ENCODE measurements around the gene ANXA6.

The ANXA6 gene

DNA sequence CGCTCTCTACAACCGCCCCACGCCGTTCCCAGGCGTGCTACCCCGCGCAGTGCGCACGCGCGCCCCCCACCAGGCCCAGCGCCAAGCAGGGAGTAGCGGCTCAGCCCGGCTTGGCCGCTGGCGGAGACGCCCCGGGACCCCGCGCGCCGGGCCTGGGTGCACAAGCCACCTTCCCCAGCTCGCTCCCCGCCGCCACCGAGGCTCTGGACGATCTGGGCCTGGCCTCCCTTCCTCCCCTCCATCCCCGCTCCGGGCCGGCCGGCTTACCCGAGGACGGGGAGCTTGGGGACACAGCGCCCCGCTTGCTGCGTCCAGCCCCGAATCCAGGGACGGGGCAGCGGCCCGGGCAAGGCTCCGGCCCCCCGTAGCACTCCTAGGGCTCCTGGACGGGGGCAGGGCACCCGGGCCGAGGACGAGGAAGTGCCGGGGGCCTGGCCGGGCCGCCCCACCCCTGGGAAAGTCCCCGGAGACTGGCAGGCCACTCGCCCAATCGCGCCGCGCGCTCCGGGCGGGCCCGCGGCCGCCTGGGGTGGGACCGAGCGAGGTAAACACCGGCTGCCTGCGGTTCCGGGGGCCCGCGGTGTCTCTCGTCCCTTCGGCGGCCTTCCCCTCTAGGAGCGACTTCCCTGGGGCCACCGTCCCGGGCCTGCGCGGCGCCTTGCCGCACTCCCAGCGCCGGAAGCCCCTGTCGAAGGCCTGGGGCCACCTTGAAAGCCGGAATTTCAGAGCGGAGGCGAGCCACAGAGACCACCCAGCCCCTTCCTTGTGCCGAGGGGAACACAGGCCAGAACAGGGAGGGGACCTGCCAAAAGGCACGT, 76.8 kb downstream of the ANXA6 start, which contains the start of gene TNIP1:
TSS of gene TNIP1 (minus strand) at position 422 of the 818 bp plus-strand sequence. CDS start 15,939 bp downstream, outside the sequence.
- DNase-seq (ENCODE audit: low read depth): peak; percentile 83

DNA sequence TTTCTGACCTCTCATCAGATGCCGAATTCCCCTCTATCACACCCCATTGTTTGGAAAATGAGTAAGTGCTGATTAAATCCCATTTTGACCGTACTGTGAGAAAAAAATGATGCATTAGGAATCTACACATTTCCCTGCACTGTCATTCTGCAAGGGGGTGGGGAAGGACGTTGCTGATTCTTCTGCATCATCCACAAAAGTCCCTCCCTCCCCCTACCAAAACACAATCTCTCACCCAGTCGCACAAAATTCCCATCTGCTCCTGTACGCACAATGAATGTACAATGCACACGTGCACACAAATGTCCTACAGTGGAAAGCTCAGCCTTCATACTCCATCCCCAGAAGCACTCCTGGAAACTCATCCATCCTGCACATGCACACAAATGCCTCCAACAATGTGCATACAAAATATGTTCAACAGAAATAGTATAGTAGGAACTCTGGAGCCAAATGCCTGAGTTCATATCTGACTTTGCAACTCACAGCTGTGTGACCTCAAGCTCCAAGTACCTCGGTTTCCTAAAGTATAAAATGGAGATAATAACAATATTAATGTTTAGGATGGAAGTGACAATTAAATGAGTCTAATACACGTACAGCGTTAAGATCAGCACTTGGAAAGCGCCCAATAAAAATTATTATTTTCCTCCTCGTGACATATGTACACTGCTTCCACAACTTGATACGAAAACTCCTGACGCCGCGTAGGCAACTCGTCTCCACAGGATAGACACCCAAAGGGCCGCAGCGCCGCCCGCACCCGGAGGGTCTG, 77.6 kb downstream of the ANXA6 start:
- no peak for DNase-seq (ENCODE audit: low read depth)

DNA sequence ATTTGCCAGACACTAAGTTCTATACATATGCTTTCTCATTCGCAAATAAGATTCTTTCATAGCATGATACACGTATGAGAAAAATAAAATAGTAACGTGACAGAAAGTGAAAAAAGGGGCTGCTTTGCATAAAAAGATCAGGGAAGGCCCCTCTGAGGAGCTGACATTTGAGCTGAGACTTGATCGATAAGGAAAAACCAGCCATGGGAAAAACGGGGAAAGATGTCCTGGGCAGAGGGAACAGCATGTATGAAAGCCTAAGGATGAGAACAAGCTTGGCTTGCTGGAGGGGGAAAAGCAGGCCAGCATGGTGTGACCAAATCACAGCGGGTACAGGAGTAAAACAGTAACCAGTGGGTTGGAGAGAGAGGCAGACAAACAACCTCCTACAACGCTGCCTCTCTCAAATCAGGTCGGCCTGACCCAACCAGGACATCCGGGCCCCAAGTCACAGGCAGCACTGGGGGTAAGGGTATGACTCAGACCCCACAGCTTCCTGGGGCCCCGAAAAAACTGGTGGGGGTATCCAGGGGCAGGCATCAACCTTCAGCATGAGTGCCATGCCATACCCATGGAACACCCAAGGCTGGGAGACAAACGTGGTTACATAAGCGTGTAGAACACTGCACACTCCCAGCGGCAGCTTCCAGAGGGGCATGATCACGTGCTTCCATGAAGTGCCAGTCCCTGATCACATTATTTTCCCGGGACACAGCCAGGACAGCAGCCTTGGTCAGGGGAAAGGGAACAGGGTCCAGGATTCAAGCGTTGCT, 78.9 kb downstream of the ANXA6 start:
- no peak for DNase-seq (ENCODE audit: low read depth)

DNA sequence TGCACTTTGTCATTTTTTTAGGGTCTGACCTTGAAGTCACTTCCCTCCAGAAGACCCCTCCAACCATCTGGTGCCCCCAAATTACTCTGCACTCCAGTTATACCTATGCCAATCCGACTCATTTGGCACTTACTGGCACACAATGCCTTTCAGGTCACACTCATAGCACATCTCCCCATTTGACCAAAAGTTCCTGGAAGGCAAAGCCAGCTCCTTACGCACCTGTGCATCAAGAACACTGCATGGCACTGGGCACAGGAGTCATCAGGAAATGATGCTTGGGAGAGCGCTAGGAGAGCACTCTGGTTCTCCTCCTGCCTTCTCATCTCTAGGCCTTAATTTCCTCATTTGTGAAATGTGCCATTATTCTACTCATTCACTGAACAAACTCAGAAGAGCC, 79.6 kb downstream of the ANXA6 start:
- DNase-seq (ENCODE audit: low read depth): no peak

DNA sequence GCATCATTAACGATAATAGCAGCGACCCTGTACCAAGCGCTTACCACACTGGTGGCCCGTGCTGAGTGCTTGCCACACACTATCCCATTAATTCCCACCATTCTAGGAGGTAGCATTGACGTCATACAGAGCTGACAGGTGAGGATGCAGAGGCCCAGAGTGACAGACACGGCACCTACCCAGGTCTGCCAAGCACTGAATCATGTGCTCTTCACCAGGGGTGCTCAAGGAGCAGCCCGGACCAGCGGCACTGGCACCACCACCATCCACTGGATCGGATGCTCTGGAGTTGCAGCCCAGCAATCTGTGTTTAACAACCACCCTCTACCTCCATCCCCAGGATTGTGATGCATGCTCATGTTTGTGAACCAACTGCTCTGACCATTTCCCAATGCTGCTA, 80.2 kb downstream of the ANXA6 start:
- DNase-seq (ENCODE audit: low read depth): no peak

DNA sequence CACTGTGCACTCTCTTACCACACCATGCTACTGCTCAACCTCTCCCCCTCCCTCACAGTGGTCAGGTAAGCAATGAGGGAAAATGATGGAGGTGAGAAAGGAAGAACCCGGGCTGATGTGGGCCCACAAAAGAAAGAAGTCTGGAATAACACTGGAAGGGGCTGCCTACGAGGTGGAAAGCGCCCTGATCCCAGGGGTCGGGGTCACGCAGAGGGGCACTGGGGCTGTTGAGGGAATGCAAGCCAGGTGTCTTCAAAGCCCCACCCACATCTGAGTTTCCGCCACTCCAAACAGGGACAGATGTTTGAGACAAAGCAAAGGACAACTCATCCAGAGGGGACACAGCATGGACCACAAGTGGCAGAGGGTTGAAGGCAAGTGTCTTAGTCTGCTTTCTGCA, 81.0 kb downstream of the ANXA6 start:
- DNase-seq (ENCODE audit: low read depth): no peak

DNA sequence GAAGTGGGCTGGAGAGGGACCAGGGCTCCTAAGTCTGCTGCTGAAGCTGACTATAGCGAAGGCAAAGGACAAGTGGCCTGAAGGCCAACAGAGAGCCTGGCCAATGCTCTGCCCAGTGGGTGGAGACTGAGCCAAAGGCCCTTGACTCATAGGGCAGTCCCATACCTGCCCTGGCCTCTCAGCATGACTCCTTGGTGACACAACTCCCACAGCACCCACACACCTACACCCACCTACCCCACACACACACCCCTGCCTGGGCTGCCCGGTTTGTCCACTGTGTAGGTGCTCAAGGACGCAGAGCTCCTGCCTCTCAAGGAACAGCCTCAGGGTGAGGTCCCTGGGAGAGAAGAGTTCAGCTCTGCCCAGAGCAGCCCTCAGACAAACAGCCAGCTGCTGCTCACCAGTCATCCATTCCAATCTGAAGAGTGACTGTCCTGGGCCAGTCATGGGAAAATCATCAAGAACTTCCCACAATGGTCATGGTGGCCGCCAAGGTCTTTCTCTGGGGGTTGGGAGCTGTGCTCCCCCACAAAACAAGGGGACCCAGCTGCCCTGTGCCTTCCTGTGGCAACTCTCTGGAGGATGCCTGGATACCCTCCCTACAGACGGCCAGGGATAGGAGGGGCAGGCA, 81.8 kb downstream of the ANXA6 start:
- DNase-seq (ENCODE audit: low read depth): no peak

DNA sequence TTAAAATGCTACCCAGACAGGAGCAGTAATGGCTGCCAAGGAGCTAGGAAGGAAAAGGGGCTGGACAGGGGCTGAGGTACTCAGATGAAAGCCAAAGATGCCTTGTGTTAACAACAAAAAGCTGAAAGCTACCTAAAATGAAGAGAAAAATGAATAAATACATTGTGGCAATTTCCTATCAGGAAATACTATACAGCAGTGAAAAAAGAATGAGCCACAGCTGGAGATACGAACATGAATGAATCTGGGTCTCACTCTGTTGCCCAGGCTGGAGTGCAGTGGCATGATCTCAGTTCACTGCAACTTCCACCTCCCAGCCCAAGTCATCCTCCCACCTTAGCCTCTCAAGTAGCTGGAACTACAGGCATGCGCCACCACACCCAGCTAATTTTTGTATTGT, 83.0 kb downstream of the ANXA6 start:
- DNase-seq (ENCODE audit: low read depth): no peak

DNA sequence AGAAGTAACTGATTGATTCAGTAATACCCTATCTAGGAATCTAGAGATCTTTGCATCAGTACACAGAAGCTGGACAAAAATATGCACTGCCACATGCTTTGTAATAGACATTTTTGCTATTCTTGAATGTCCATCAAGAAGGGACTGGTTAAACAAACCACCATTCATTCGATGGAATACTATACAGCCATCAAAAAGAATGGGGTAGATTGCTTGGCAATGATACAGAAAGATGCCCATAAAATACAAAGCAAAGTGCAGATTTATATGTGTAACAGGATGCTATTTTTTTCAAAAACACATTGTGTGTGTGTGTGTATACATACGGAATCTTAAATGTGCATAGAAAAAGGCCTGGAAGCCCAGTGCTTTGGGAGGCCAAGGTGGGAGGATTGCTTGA, 84.3 kb downstream of the ANXA6 start:
- no peak for DNase-seq (ENCODE audit: low read depth)

DNA sequence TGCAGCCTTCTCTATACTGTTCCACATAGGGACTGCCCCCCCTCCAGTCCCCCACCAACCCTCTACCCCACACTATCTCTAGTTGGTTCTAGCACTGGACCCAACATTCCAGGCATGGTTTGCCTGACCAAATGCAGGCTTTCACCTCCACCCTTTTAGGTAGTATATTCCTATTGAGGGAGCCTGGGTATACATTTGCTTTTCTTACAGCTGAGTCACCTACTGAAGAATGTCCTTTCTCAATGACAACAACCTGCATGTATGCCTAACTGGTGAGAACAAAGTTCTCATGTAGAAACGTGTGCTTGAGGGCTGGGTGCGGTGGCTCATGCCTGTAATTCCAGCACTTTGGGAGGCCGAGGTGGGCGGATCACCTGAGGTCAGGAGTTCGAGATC, 85.0 kb downstream of the ANXA6 start:
- no peak for DNase-seq (ENCODE audit: low read depth)

DNA sequence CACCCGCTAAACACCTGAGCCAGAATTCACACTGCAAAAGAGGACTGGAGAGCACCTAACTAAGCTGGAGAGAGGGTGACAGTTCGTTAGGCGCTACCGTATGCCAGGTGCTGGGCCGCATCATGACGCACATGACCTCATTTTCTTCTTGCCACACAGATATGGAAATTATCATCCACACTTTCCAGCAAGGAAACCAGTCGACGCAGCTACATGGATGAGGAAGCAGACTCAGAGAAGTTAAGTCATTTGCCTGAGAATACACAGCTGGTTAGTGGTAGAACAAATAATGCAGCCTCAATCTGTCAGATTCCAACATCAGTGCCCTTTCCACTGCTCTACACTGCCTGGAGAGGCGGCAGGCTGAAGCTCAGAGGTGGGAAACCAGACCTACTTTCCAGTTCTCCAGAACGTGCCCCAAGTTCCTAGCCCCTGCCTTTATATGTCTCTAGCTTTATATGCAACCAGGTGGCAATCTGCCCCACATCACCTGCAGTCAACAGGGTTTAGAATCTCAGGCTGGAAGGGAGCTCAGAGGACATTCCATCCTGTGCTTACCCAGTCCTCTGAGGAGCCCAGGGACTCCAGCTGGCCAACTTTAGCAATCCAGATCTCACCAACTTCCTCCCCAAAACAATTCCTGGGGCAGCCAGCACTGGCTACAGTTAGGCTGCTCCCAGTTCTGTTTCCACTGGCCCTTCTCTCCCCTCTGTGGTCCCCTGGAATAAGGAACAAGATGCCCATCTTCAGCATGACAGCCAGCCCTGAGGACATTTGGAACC, 85.5 kb downstream of the ANXA6 start:
- DNase-seq (ENCODE audit: low read depth): no peak

DNA sequence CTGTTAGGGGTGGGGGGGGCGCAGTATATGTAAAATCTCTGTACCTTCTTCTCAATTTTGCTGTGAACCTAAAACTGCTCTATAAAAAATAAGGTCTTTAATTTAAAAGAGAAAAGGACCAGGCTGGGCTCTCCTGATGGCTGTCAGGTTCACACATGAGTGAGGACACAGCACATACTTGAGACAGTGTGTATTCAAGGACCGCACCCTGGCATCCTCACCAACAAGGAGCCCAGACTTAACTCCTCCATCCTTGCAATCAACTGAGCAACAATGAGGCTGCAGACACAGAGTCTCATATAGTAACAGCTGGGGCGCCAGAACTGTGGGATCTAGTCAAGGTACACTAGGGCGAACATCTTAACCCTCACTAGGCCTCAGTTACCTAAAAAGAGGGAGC, 86.6 kb downstream of the ANXA6 start:
- no peak for DNase-seq (ENCODE audit: low read depth)

DNA sequence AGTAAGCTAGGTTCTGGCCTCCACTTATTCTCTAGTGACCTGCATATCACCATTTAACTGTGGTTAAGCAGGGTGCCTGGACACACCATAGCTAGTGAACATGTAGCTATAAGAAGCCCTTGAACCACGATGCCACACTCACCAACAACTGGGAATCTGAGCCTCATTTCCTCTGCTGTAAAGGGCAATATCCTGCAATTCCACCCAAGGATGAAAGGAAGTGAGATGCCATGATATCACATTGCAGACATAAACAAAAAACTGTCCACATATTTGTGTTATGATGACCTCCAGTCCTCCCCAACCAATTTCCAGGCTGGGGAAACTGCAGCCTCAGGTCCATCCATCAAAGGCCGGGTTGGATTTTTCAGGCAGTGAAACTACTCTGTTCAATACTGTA, 87.1 kb downstream of the ANXA6 start:
- DNase-seq (ENCODE audit: low read depth): no peak

DNA sequence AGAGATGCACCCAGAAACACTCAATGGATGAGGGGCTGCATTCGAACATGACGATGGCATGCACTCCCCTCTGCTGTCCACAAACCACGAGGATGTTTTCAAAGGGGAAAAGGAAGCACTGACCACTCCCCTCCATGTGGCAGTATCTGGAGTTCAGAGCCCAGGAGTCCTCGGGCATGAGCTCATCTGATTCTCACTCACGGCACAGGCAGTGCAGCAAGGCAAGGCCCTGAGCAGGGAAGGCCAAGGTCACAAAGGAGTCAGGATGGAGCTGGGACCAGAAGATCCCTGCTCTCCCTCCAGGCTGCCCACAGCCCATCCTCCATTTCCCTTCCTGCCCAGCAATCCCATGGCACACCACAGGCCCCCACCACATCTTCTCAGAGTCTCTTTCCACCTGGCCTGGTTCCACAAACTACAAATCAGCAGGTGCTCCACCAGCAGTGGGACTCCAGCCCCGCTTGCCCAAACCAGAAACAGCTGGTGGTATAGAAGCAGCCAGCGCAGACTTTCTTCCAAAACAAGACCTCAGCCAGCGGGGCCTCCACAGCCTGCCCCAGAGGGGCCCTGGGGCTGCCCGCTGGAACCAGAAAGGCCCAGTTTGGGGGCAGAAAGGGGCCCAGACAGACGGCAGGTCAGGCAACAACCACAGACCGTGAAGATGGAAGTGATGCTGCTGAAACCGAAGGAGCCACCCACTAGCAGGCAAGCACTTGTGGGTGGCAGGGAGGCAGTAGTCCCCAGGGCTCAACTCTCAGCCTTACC, 89.0 kb downstream of the ANXA6 start:
- DNase-seq (ENCODE audit: low read depth): no peak

DNA sequence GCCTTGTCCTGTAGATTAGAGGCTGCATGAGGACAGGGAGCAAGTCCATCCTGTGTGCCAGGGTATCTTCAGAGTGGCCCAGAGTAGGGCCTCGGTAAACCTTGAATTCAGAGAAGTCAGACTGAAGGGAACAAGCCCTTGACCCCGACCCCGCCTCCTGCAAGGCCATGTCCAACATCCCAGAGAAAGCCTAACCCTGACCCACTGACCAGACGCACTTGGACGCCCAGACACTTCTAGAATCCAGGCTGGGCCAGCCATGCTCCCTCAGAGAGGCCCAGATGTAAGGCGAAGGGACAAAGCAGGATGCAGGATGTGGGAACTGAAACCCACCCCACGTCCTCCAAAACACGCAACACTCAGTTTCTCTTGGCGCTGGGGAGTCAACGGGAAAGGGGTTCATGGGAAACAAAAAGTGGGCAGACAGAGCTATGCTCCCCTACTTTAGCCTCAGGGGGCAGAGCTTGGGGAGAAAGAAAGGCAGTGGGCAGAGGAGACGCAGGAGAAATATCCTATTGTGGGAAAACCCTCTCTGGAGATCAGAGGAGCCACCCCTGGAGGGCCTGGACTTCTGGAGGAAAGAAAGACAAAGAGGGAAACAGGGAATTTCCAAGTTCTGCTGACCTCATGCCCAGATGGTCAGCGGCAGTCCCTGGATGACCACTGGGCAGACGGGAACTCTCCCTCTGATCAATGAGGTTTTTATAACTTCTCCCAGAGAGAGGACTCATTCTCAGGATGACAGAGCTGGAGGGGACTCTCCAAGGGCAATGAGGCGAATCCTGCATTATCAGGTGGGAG, 89.7 kb downstream of the ANXA6 start:
- no peak for DNase-seq (ENCODE audit: low read depth)

DNA sequence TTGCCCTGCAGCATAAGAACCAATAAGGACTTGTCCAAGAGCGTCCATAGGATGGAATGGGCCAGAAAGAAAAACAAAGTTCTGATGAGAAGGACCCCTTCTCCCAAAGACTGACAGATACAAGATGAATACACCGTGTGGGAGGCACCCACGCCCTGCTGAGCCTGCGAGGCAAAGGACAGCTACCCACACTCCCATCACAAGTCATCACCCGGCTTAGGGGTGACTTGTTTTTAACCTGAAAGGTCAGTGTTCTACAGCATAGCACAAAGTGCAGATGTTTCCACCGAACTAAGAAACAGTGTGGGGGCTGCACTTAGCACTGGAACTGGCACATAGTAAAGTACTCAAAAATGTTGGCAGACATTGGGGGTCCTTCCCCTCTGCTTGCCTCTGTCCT, 90.7 kb downstream of the ANXA6 start:
- no peak for DNase-seq (ENCODE audit: low read depth)

DNA sequence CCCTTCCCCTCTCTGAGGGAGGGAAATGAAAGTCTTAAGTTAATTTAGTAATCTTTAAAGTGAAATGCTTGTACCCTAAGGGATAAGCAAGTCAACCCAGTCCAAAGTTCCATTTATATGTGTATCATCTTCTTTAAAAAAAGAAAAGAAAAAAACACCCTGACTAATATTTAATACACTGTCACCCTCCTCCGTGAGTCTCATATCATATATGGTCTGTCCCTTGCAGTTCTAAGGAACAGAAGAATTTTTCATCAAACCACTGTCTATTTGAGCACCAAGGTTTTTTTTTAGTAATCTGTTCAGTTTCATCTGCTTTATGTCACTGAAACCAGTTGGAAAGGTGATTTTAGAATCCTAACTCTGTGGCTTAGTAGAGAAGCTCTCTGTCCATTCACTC, 92.0 kb downstream of the ANXA6 start:
- no peak for DNase-seq (ENCODE audit: low read depth)

DNA sequence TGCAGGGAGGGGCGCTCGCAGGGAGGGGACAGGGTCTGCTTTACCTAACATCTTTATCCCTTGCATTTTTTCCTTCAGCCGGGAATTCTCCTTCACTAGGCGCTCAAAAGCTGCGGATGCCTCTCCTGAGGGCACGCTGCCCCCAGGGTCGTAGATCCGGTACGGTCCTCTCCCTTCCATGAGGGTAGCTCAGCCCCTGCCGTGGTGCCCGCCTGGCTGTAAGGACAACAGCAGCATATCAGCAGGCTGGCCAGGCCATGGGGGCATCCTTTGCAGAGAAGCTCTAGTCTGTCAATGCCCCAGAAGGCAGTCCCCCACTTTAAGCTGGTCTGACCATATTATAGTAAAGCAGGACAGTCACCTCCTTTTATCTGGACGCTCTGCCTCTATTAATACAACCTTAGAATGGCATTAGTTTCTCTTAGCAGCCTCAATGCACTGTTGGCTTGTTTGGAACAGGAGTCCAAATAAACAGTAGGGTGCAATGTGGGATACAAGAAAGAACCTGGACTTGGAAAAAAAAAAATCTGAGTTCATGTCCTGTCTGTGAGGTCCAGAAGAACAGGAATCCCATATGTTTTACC, 92.6 kb downstream of the ANXA6 start:
- no peak for DNase-seq (ENCODE audit: low read depth)

Data from GM04504 (cell line).